HEK293 (cell line): ENCODE measurements around the gene CD163L1.
A peak's percentile ranks its signal among the peaks of the same experiment; 100 is the strongest.
"Not testable (repeated sequence)": the region's sequence is repeated elsewhere in the genome, so short reads cannot be mapped to it uniquely, and the experiment has no call there.

Source experiments
- CTCF ChIA-PET: fragments of 350-600 bp; formaldehyde crosslinking; extraction: SDS; loops from one replicate; lab custom pipeline; 2021; ENCODE audit warnings: antibody characterized with exemption; lab: Yijun Ruan, JAX
- POLR2A ChIA-PET: fragments of 300-600 bp; formaldehyde crosslinking; extraction: SDS; loops from one replicate; lab custom pipeline; 2020; ENCODE audit warnings: antibody characterized with exemption, inconsistent platforms; lab: Yijun Ruan, JAX
- H3K27ac ChIP-seq: fragments of 200-500 bp; sonication (Bioruptor generic); 2 replicates; pipeline ENCODE4 v1.5.1; 2014; ENCODE audit warnings: low read depth, low read length, control low read depth, inconsistent platforms; ENCODE audit errors: extremely low read depth
- H3K36me3 ChIP-seq, 2 experiments: fragments of 200-500 bp in 1 of 2; sonication (Bioruptor generic) in 1 of 2; 1 replicate in 1 of 2; 2 replicates in 1 of 2; pipeline ENCODE4 v1.5.1; 2014 to 2017; ENCODE audit warnings: inconsistent platforms in 2 of 2, low read length in 2 of 2; ENCODE audit not compliant: control insufficient read depth in 2 of 2, insufficient read depth in 1 of 2
- H3K4me1 ChIP-seq: fragments of 200-500 bp; sonication (Bioruptor generic); 2 replicates; pipeline ENCODE4 v1.5.1; 2014; ENCODE audit warnings: mild to moderate bottlenecking, low read length, inconsistent platforms; ENCODE audit not compliant: control insufficient read depth, insufficient read depth
- H3K4me3 ChIP-seq: 2 replicates; pipeline ENCODE4 v1.5.1; 2011; ENCODE audit warnings: low read depth, mild to moderate bottlenecking, control low read depth, low read length, moderate library complexity
- H3K9me3 ChIP-seq: fragments of 200-500 bp; sonication (Bioruptor generic); 2 replicates; pipeline ENCODE4 v1.5.1; 2014; ENCODE audit warnings: low read depth, low read length, inconsistent platforms; ENCODE audit not compliant: control insufficient read depth, insufficient read depth
- KLF8 ChIP-seq: fragments of 450-650 bp; formaldehyde crosslinking; IDR thresholded peaks from 2 replicates; pipeline ENCODE4 v1.5.1; 2016; ENCODE audit warnings: missing biosample characterization, missing genetic modification characterization
- PBX3 ChIP-seq: sonication (generic); formaldehyde crosslinking; IDR thresholded peaks from 2 replicates; pipeline ENCODE4 v1.8.1; 2022; ENCODE audit warnings: mild to moderate bottlenecking, moderate library complexity, missing genetic modification reagents
- SP3 ChIP-seq: fragments of 450-650 bp; formaldehyde crosslinking; IDR thresholded peaks from 2 replicates; pipeline ENCODE4 v1.5.1; 2016; ENCODE audit warnings: missing biosample characterization, missing genetic modification characterization
- SP7 ChIP-seq: fragments of 450-650 bp; formaldehyde crosslinking; IDR thresholded peaks from 2 replicates; pipeline ENCODE4 v1.5.1; 2016; ENCODE audit warnings: missing biosample characterization, missing genetic modification characterization
- YY1 ChIP-seq: fragments of 450-650 bp; formaldehyde crosslinking; IDR thresholded peaks from 2 replicates; pipeline ENCODE4 v1.5.1; 2018; ENCODE audit warnings: missing biosample characterization, missing genetic modification characterization
- ZBTB17 ChIP-seq: fragments of 450-650 bp; formaldehyde crosslinking; IDR thresholded peaks from 2 replicates; pipeline ENCODE4 v1.5.1; 2016; ENCODE audit warnings: missing biosample characterization, missing genetic modification characterization
- ZBTB20 ChIP-seq: fragments of 450-650 bp; formaldehyde crosslinking; IDR thresholded peaks from 2 replicates; pipeline ENCODE4 v1.5.1; 2016; ENCODE audit warnings: missing biosample characterization, missing genetic modification characterization
- ZBTB6 ChIP-seq: fragments of 450-650 bp; formaldehyde crosslinking; IDR thresholded peaks from 2 replicates; pipeline ENCODE4 v1.5.1; 2017; ENCODE audit warnings: missing biosample characterization, missing genetic modification characterization
- ZBTB8A ChIP-seq: fragments of 450-650 bp; formaldehyde crosslinking; IDR thresholded peaks from 2 replicates; pipeline ENCODE4 v1.5.1; 2016; ENCODE audit warnings: missing biosample characterization, missing genetic modification characterization
- ZNF146 ChIP-seq: fragments of 450-650 bp; formaldehyde crosslinking; IDR thresholded peaks from 2 replicates; pipeline ENCODE4 v1.5.1; 2016; ENCODE audit warnings: missing biosample characterization, missing genetic modification characterization
- ZNF292 ChIP-seq: fragments of 450-650 bp; formaldehyde crosslinking; IDR thresholded peaks from 2 replicates; pipeline ENCODE4 v1.5.1; 2016; ENCODE audit warnings: low read depth, missing biosample characterization, missing genetic modification characterization, borderline replicate concordance
- ZNF350 ChIP-seq: fragments of 450-650 bp; formaldehyde crosslinking; IDR thresholded peaks from 2 replicates; pipeline ENCODE4 v1.5.0; 2017; ENCODE audit warnings: missing biosample characterization, mild to moderate bottlenecking, missing genetic modification characterization
- ZNF449 ChIP-seq: fragments of 450-650 bp; formaldehyde crosslinking; IDR thresholded peaks from 2 replicates; pipeline ENCODE4 v1.5.1; 2017; ENCODE audit warnings: missing biosample characterization, mild to moderate bottlenecking, missing genetic modification characterization, moderate library complexity
- ZNF514 ChIP-seq: fragments of 450-650 bp; formaldehyde crosslinking; IDR thresholded peaks from 2 replicates; pipeline ENCODE4 v1.5.1; 2016; ENCODE audit warnings: missing biosample characterization, missing genetic modification characterization
- ZNF692 ChIP-seq: fragments of 450-650 bp; formaldehyde crosslinking; IDR thresholded peaks from 2 replicates; pipeline ENCODE4 v1.5.1; 2016; ENCODE audit warnings: missing biosample characterization, missing genetic modification characterization

Gene CD163L1

GRCh38 chr12:7439579-7440505 lies 4.1 kb downstream of the CD163L1 start (continued):
- TF ChIP-seq ZBTB20 (tag by site-specific recombination) (peak; percentile 46; the same call in 1 of the 2 replicates), ZNF449 (tag by site-specific recombination) (peak; percentile 76; the same call in 1 of the 2 replicates), ZNF146 (tag by site-specific recombination) (0 out of 2 replicates have a peak, but pooled peaks have one; percentile 6), ZBTB17 (tag by site-specific recombination) (peak; percentile 78), ZNF350 (tag by site-specific recombination) (0 out of 2 replicates have a peak, but pooled peaks have one; percentile 26), SP3 (tag by site-specific recombination) (peak; percentile 43; the same call in 1 of the 2 replicates), PBX3 (CRISPR knock-in tag) (peak; percentile 68; the same call in 1 of the 2 replicates), ZNF514 (tag by site-specific recombination) (no peak), ZBTB8A (tag by site-specific recombination) (peak; percentile 32; the same call in 1 of the 2 replicates), ZNF692 (0 out of 2 replicates have a peak, but pooled peaks have one; percentile 29), SP7 (tag by site-specific recombination) (no peak), YY1 (tag by site-specific recombination) (peak; percentile 31; the same call in 1 of the 2 replicates), KLF8 (tag by site-specific recombination) (0 out of 2 replicates have a peak, but pooled peaks have one; percentile 33), ZBTB6 (tag by site-specific recombination) (peak; percentile 62), ZNF292 (tag by site-specific recombination) (no peak)

- H3K9me3 ChIP-seq, H3K27ac ChIP-seq, H3K4me3 ChIP-seq, POLR2A ChIA-PET, CTCF ChIA-PET, H3K36me3 ChIP-seq, H3K4me1 ChIP-seq: not testable (repeated sequence)
These were observed 5.5 kb downstream of the CD163L1 start for GRCh38 chr12:7438291-7438995.

GRCh38 chr12:7437494-7437893 lies 6.5 kb downstream of the CD163L1 start:
- H3K9me3 ChIP-seq, POLR2A ChIA-PET, CTCF ChIA-PET, H3K36me3 ChIP-seq, H3K4me3 ChIP-seq, H3K4me1 ChIP-seq, H3K27ac ChIP-seq: not testable (repeated sequence)
